NCI-H1048 (cell line): ENCODE measurements around the gene UCN.

Experiments used
- DNase-seq: peaks from one replicate; lab custom pipeline; 2025; lab: John Stamatoyannopoulos, UW

The UCN gene

GRCh38 chr2:27261241-27261925 is 46.9 kb downstream of the UCN start:
- no peak for DNase-seq

GRCh38 chr2:27258051-27258450 is 50.2 kb downstream of the UCN start:
- DNase-seq, result no peak
